ENCODE measurements around the gene ZNF701. TPM values are rescaled to one million over a fixed set of nuclear protein-coding genes. Genes with fewer than 3 reads are reported as not detected.
"Not testable (repeated sequence)": the region's sequence is repeated elsewhere in the genome, so short reads cannot be mapped to it uniquely, and the experiment has no call there.

The ZNF701 gene
- total RNA-seq, 2 donors from 2014 or later = 23.8 to 24.0 TPM

DNA sequence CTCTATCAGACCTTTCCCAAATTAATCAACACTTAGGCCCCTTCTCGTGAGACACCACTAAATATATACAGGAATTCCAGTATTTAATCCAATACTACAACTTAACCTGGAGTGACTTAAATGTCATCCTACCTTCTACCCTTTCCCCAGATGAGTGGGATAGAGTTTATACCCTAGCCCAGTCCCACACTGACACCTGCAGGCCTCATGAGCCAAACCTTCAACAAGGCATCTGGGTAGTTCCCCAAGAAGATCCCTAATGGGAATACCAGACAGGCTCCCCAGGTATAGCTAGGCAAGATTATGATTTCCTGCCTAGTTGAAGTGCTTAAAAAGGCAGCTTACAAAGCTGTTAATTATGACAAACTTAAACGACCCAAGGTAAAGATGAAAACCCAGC lies 52.2 kb downstream of the ZNF701 start:
- ATAC-seq = no peak
- intact Hi-C loops (cut with DNase I, micrococcal nuclease) = no loop called here
- DNase-seq = no peak

DNA sequence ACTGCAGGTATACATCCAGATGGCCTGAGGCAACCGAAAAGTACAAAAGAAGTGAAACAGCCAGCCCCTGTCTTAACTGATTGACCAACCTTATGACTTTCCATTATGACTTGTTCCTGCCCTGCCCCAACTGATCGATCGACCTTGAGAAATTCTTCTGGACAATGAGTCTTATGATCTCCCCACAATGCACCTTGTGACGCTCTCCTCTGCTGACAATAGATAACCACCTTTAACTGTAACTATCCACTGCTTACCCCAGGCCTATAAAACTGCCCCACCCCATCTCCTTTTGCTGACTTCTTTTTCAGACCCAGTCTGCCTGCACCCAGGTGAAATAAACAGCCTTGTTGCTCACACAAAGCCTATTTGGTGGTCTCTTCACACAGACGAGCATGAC lies 56.8 kb downstream of the ZNF701 start:
- DNase-seq = no peak
- intact Hi-C loops (cut with DNase I, micrococcal nuclease) = no loop called here
- ATAC-seq = no peak

DNA sequence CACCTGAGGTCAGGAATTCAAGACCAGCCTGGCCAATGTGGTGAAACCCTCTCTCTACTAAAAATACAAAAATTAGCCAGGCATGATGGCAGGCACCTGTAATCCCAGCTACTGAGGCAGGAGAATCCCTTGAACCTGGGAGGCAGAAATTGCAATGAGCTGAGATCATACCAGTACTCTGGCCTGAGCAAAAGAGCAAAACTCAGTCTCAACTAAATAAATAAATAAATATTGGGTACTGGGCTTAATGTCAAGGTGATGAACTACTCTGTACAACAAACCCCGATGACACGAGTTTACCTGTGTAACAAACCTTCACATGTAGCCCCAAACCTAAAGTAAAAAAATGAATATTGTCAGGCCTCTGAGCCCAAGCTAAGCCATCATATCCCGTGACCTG lies 57.4 kb downstream of the ZNF701 start:
- ATAC-seq; intact Hi-C loops (cut with DNase I, micrococcal nuclease); DNase-seq: not testable (repeated sequence)

DNA sequence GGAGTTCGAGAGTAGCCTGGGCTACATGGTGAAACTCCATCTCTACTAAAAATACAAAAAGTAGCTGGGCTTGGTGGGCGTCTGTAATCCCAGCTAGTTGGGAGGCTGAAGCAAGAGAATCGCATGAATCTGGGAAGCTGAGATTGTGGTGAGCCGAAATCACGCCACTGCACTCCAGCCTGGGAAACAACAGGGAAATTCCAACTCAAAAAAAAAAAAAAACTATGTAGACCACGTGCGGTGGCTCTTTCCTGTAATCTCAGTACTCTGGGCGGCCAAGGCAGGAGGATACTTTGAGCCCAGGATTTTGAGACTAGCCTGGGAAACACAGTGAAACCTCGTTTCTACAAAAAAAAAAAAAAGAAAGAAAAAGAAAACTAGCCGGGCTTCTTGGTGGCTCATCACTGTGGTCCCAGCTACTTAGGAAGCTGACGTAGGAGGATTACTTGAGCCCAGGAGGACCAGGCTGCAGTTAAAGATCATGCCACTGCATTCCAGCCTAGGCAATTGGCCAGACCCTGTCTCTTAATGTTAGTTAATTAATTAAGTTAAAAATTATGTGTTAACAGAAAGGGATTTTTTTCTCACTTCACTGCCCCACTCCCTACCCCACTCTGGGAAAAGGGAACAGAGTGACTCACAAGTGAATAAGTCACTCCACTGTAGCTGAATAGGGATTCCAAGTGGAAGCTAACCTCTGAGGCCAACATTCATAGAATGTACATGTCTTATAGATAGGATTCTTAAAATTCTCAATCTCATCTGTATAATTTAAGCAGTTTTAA lies 65.9 kb downstream of the ZNF701 start:
- DNase-seq = no peak
- no peak for ATAC-seq
- intact Hi-C loops (cut with DNase I, micrococcal nuclease) = no loop called here

Other genes with a start within 250 kb of the ZNF701 start
- gene ZNF610, start 234.0 kb upstream of the ZNF701 start, total RNA-seq = 1 to 10 TPM in 1 of 2 donors, under 1 TPM in 1; 0.79 to 1.1 TPM
- gene ZNF880, start 200.4 kb upstream of the ZNF701 start, total RNA-seq = 10 to 100 TPM in 1 of 2 donors, 1 to 10 TPM in 1; 5.6 to 10.3 TPM
- 10 to 100 TPM in 1 of 2 donors, 1 to 10 TPM in 1; 9.5 to 13.6 TPM for gene ZNF528, start 172.4 kb upstream of the ZNF701 start, total RNA-seq
- not detected for gene ZNF534, start 141.1 kb upstream of the ZNF701 start, total RNA-seq
- under 1 TPM in 1 of 2 donors, not detected in 1; 0.42 TPM for gene ZNF578, start 116.7 kb upstream of the ZNF701 start, total RNA-seq
- gene ZNF808, start 42.6 kb upstream of the ZNF701 start, total RNA-seq = 10 to 100 TPM; 34.9 to 35.7 TPM
- 10 to 100 TPM in 1 of 2 donors, 1 to 10 TPM in 1; 9.8 to 20.2 TPM for gene ZNF83, start 68.1 kb downstream of the ZNF701 start, total RNA-seq
- 10 to 100 TPM; 13.1 to 15.6 TPM for gene ZNF611, start 164.8 kb downstream of the ZNF701 start, total RNA-seq
- 10 to 100 TPM; 11.8 to 12.0 TPM for gene ZNF600, start 216.5 kb downstream of the ZNF701 start, total RNA-seq